IMR-90 (cell line): ENCODE measurements around the gene WNT3. TPM values are rescaled to one million over a fixed set of nuclear protein-coding genes. Genes with fewer than 3 reads are reported as not detected.

Source experiments
- ATAC-seq: fragments of 200-7000 bp; cut with Tn5 transposase; 2 replicates; pipeline ENCODE4 v1.9.1; 2020; ENCODE audit warnings: low read depth, mild to moderate bottlenecking, moderate library complexity
- BruUV-seq: library from RNA; stranded (reverse); fragments of 400-500 nt; replicated peaks from 2 replicates; lab custom pipeline; 2021; lab: Mats Ljungman, UMichigan
- CTCF ChIA-PET: fragments of 300-600 bp; formaldehyde crosslinking; extraction: SDS; loops from one replicate; lab custom pipeline; 2021; ENCODE audit warnings: antibody characterized with exemption; lab: Yijun Ruan, JAX
- POLR2A ChIA-PET: fragments of 300-600 bp; sonication (Branson Sonifier 250); formaldehyde crosslinking; loops from one replicate; lab custom pipeline; 2022; ENCODE audit warnings: antibody characterized with exemption; ENCODE audit not compliant: unreplicated experiment; lab: Charles Lee
- DNase-seq: peaks from one replicate; pipeline ENCODE4 v3.0.0; 2013
- H2AFZ ChIP-seq: replicated peaks from 2 replicates; pipeline ENCODE3; 2013; ENCODE audit warnings: low read length, mild to moderate bottlenecking; ENCODE audit not compliant: poor library complexity
- H2AK5ac ChIP-seq: 2 replicates; pipeline ENCODE4 v1.6.1; 2013; ENCODE audit warnings: low read depth, low read length, inconsistent platforms
- H2AK9ac ChIP-seq: replicated peaks from 2 replicates; pipeline ENCODE3; 2013; ENCODE audit warnings: mild to moderate bottlenecking, low read depth, low read length, moderate library complexity; ENCODE audit not compliant: poor library complexity
- H2BK120ac ChIP-seq: 2 replicates; pipeline ENCODE4 v1.6.1; 2013; ENCODE audit warnings: low read depth, low read length, inconsistent platforms
- H2BK15ac ChIP-seq: 3 replicates; pipeline ENCODE4 v1.6.1; 2013; ENCODE audit warnings: low read depth, low read length, inconsistent platforms
- H2BK20ac ChIP-seq: 2 replicates; pipeline ENCODE4 v1.6.1; 2013; ENCODE audit warnings: low read depth, mild to moderate bottlenecking, inconsistent platforms, low read length, moderate library complexity
- H2BK5ac ChIP-seq: 2 replicates; pipeline ENCODE4 v1.6.1; 2013; ENCODE audit warnings: mild to moderate bottlenecking, low read depth, low read length, inconsistent platforms; ENCODE audit not compliant: poor library complexity, severe bottlenecking
- H3K14ac ChIP-seq: replicated peaks from 2 replicates; pipeline ENCODE4 v1.6.1; 2013; ENCODE audit warnings: low read depth, low read length, inconsistent platforms
- H3K18ac ChIP-seq: 2 replicates; pipeline ENCODE4 v1.6.1; 2013; ENCODE audit warnings: low read depth, low read length, control low read depth
- H3K23ac ChIP-seq: 2 replicates; pipeline ENCODE4 v1.6.1; 2013; ENCODE audit warnings: low read depth, low read length, inconsistent platforms
- H3K27ac ChIP-seq: 2 replicates; pipeline ENCODE4 v1.5.1; 2013; ENCODE audit warnings: mild to moderate bottlenecking, control low read depth, low read length; ENCODE audit not compliant: insufficient read depth
- H3K27me3 ChIP-seq: 2 replicates; pipeline ENCODE4 v1.6.1; 2013; ENCODE audit warnings: low read length; ENCODE audit not compliant: control insufficient read depth, insufficient read depth
- H3K36me3 ChIP-seq: 2 replicates; pipeline ENCODE4 v1.6.1; 2013; ENCODE audit warnings: low read length, mixed read lengths; ENCODE audit not compliant: control insufficient read depth, insufficient read depth
- H3K4ac ChIP-seq: 2 replicates; pipeline ENCODE4 v1.6.1; 2013; ENCODE audit warnings: low read depth, low read length, inconsistent platforms
- H3K4me1 ChIP-seq: 2 replicates; pipeline ENCODE4 v1.6.1; 2013; ENCODE audit warnings: low read length, mixed read lengths; ENCODE audit not compliant: control insufficient read depth, insufficient read depth
- H3K4me2 ChIP-seq: 2 replicates; pipeline ENCODE4 v1.6.1; 2013; ENCODE audit warnings: low read depth, mild to moderate bottlenecking, control low read depth, low read length, moderate library complexity
- H3K4me3 ChIP-seq: 2 replicates; pipeline ENCODE4 v1.5.1; 2013; ENCODE audit warnings: low read depth, mild to moderate bottlenecking, control low read depth, low read length, moderate library complexity; ENCODE audit not compliant: insufficient read depth
- H3K56ac ChIP-seq: 2 replicates; pipeline ENCODE4 v1.6.1; 2013; ENCODE audit warnings: low read length, inconsistent platforms; ENCODE audit not compliant: insufficient read depth; ENCODE audit errors: extremely low read depth
- H3K79me1 ChIP-seq, 2 experiments: 2 replicates each; pipeline ENCODE4 v1.6.1; 2013; ENCODE audit warnings: low read length in 2 of 2, inconsistent platforms in 1 of 2, low read depth in 1 of 2
- H3K9ac ChIP-seq: 2 replicates; pipeline ENCODE4 v1.6.1; 2013; ENCODE audit warnings: low read depth, low read length, control low read depth
- H3K9me1 ChIP-seq: 2 replicates; pipeline ENCODE4 v1.6.1; 2013; ENCODE audit warnings: low read length, inconsistent platforms; ENCODE audit not compliant: insufficient read depth
- H3K9me3 ChIP-seq: 2 replicates; pipeline ENCODE4 v1.6.1; 2013; ENCODE audit warnings: low read length; ENCODE audit not compliant: control insufficient read depth, insufficient read depth
- H4K20me1 ChIP-seq: 2 replicates; pipeline ENCODE4 v1.6.1; 2013; ENCODE audit warnings: low read length, inconsistent platforms; ENCODE audit not compliant: insufficient read depth
- H4K5ac ChIP-seq: 2 replicates; pipeline ENCODE4 v1.6.1; 2013; ENCODE audit warnings: mild to moderate bottlenecking, low read depth, low read length, control low read depth
- H4K8ac ChIP-seq, 2 experiments: 2 replicates each; pipeline ENCODE4 v1.6.1; 2013; ENCODE audit warnings: low read depth in 2 of 2, low read length in 2 of 2, control low read depth in 1 of 2, inconsistent platforms in 1 of 2
- H4K91ac ChIP-seq: 2 replicates; pipeline ENCODE4 v1.6.1; 2013; ENCODE audit warnings: low read depth, low read length, inconsistent platforms; ENCODE audit not compliant: insufficient read depth
- BHLHE40 ChIP-seq: fragments of 150-350 bp; IDR thresholded peaks from 2 replicates; pipeline ENCODE4 v1.6.1; 2016; ENCODE audit warnings: mild to moderate bottlenecking, low read depth, low read length
- CEBPB ChIP-seq: IDR thresholded peaks from 2 replicates; pipeline ENCODE4 v1.6.1; 2012; ENCODE audit warnings: low read depth, low read length, improper control_type of control experiment
- FOS ChIP-seq: fragments of 150-350 bp; IDR thresholded peaks from 2 replicates; pipeline ENCODE4 v1.6.1; 2016; ENCODE audit warnings: low read depth, low read length
- MAZ ChIP-seq: IDR thresholded peaks from 2 replicates; pipeline ENCODE4 v1.6.1; 2012; ENCODE audit warnings: low read depth, mild to moderate bottlenecking, low read length, improper control_type of control experiment, moderate library complexity, borderline replicate concordance
- NFE2L2 ChIP-seq: fragments of 150-350 bp; IDR thresholded peaks from 2 replicates; pipeline ENCODE4 v1.6.1; 2016; ENCODE audit warnings: low read depth, mild to moderate bottlenecking, low read length
- RCOR1 ChIP-seq: IDR thresholded peaks from 2 replicates; pipeline ENCODE4 v1.6.1; 2012; ENCODE audit warnings: mild to moderate bottlenecking, low read length, improper control_type of control experiment; ENCODE audit not compliant: insufficient replicate concordance
- SMC3 ChIP-seq: fragments of 150-350 bp; IDR thresholded peaks from 2 replicates; pipeline ENCODE4 v1.6.1; 2016; ENCODE audit warnings: low read depth, mild to moderate bottlenecking, antibody characterized with exemption, low read length, moderate library complexity
- WGBS, 2 experiments: methylation state at CpG; one replicate each; pipeline versions ENCODE4 v1.1.5 to v1.1.7; 2013; ENCODE audit warnings: missing lambda C conversion rate in 2 of 2; ENCODE audit not compliant: insufficient read length in 1 of 2; ENCODE audit errors: extremely low coverage in 2 of 2; 5-methylcytosine and 5-hydroxymethylcytosine counted together
- dilution Hi-C: fragments of 300-500 bp; cut with HindIII; formaldehyde crosslinking; loops from one replicate; pipeline ENCODE4 v1.14.3; 2018; ENCODE audit warnings: low sequenced_read_pairs; ENCODE audit not compliant: unreplicated experiment
- in situ Hi-C: fragments of 300-500 bp; cut with MboI; formaldehyde crosslinking; loops from 3 replicates; pipeline ENCODE4 v1.14.3; 2019; ENCODE audit warnings: low sequenced_read_pairs, inconsistent platforms, mixed read lengths
- intact Hi-C: fragments of 100-400 bp; cut with micrococcal nuclease; formaldehyde crosslinking; loops from 2 replicates; pipeline ENCODE4 v1.10.0; 2022
- polyA plus RNA-seq, 3 experiments: library from polyadenylated mRNA; depleted of rRNA; stranded (reverse); fragments of >200 nt; gene quantifications; 2 replicates each; pipeline ENCODE4 v1.2.3, GENCODE V29; 2012; ENCODE audit warnings: low replicate concordance in 1 of 3
- total RNA-seq: library from RNA; depleted of rRNA; stranded (reverse); fragments of >200 nt; gene quantifications from 2 replicates; pipeline ENCODE4 v1.2.3, GENCODE V29; 2012; rRNA removed
- TF ChIP-seq, protein P1 (sequence below): conservative IDR thresholded peaks from 2 replicates; pipeline ENCODE4 v1.5.1; 2012; ENCODE audit warnings: mild to moderate bottlenecking, low read depth, low read length, improper control_type of control experiment

The WNT3 gene
- total and polyA plus RNA-seq, 2 of the 4 experiments (the other 2 are of a cell fraction), result 0.72 to 1.0 TPM

- in situ Hi-C loops (no loop called here), intact Hi-C loops (no loop called here), dilution Hi-C loops (no loop called here)
- no peak overlapping the region for H2BK15ac ChIP-seq
- no peaks in the 10 kb centered on the region for H3K79me1 ChIP-seq
- H2AK5ac ChIP-seq, result no peak overlapping the region
- H2BK20ac ChIP-seq, result no peak overlapping the region
- no peaks in the 10 kb centered on the region for H3K9me3 ChIP-seq
- H3K9me1 ChIP-seq, result peaks cover 14% of the 10 kb centered on the region
- no peak overlapping the region for H3K4me2 ChIP-seq
- H3K9ac ChIP-seq, result no peak overlapping the region
- H3K27me3 ChIP-seq, result no peaks in the 10 kb centered on the region
- POLR2A ChIA-PET, result no interaction called here
- H3K4me3 ChIP-seq, result no peak overlapping the region
- WGBS, 2 experiments, result 86% methylated on average over 1 of the region's 4 CpGs; no CpG with 5 or more reads in 1 of the 2 experiments
- H4K5ac ChIP-seq, result no peak overlapping the region
- no peak overlapping the region for H2AK9ac ChIP-seq
- H3K23ac ChIP-seq, result no peak overlapping the region
- H3K18ac ChIP-seq, result no peak overlapping the region
- CTCF ChIA-PET, result no interaction called here
- no peak overlapping the region for H3K27ac ChIP-seq
- no peak overlapping the region for H2BK120ac ChIP-seq
- BruUV-seq, result no TSS peak
- no peak overlapping the region for H4K8ac ChIP-seq
- H3K14ac ChIP-seq, result no peak overlapping the region; the same call in 1 of the 2 replicates
- peaks cover 6% of the 10 kb centered on the region for H3K36me3 ChIP-seq
- DNase-seq (no peak), ATAC-seq (no peak)
- H4K20me1 ChIP-seq, result no peaks in the 10 kb centered on the region
- H3K4me1 ChIP-seq, result peaks cover 2% of the 10 kb centered on the region; the same call in 1 of the 2 replicates
- TF ChIP-seq, protein P1, sequence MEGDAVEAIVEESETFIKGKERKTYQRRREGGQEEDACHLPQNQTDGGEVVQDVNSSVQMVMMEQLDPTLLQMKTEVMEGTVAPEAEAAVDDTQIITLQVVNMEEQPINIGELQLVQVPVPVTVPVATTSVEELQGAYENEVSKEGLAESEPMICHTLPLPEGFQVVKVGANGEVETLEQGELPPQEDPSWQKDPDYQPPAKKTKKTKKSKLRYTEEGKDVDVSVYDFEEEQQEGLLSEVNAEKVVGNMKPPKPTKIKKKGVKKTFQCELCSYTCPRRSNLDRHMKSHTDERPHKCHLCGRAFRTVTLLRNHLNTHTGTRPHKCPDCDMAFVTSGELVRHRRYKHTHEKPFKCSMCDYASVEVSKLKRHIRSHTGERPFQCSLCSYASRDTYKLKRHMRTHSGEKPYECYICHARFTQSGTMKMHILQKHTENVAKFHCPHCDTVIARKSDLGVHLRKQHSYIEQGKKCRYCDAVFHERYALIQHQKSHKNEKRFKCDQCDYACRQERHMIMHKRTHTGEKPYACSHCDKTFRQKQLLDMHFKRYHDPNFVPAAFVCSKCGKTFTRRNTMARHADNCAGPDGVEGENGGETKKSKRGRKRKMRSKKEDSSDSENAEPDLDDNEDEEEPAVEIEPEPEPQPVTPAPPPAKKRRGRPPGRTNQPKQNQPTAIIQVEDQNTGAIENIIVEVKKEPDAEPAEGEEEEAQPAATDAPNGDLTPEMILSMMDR, result no peak
- TF ChIP-seq RCOR1 (no peak), BHLHE40 (no peak), CEBPB (no peak), FOS (no peak), MAZ (no peak), NFE2L2 (no peak), SMC3 (no peak)
- H4K91ac ChIP-seq, result no peak overlapping the region
- no peak overlapping the region for H3K56ac ChIP-seq
- no peak overlapping the region for H3K4ac ChIP-seq
- no peak overlapping the region for H2BK5ac ChIP-seq
- no peak overlapping the region for H2AFZ ChIP-seq
Measured at GRCh38 chr17:46717999-46718398, 100.5 kb downstream of the WNT3 start.

Other genes starting within 250 kb of the WNT3 start
- 1.4 and 2.2 TPM in 2 replicates for gene ARL17A, start 239.0 kb downstream of the WNT3 start, total RNA-seq
- gene ARL17A, start 239.0 kb downstream of the WNT3 start, polyA plus RNA-seq (2012; rRNA removed), result 7.9 and 8.5 TPM in 2 replicates
- gene NSF, start 228.0 kb downstream of the WNT3 start, total RNA-seq, result 94.7 and 110 TPM in 2 replicates
- 31.3 and 38.9 TPM in 2 replicates for gene NSF, start 228.0 kb downstream of the WNT3 start, polyA plus RNA-seq (2012; rRNA removed)
- gene WNT9B, start 32.9 kb upstream of the WNT3 start, total RNA-seq, result not detected in 2 replicates
- not detected in 2 replicates for gene WNT9B, start 32.9 kb upstream of the WNT3 start, polyA plus RNA-seq (2012; rRNA removed)
- 65.8 and 75.6 TPM in 2 replicates for gene GOSR2, start 104.5 kb upstream of the WNT3 start, total RNA-seq
- gene GOSR2, start 104.5 kb upstream of the WNT3 start, polyA plus RNA-seq (2012; rRNA removed), result 59.5 and 63.4 TPM in 2 replicates
- gene RPRML, start 160.6 kb upstream of the WNT3 start, total RNA-seq, result not detected in 2 replicates
- gene RPRML, start 160.6 kb upstream of the WNT3 start, polyA plus RNA-seq (2012; rRNA removed), result not detected in 2 replicates